ENCODE results near the gene KLC3. TPM values are rescaled to one million over a fixed set of nuclear protein-coding genes. Genes with fewer than 3 reads are reported as not detected.

Gene KLC3
- total and polyA plus RNA-seq, 2 of the 8 experiments (the other 6 are each of a cell fraction or from before 2014, with no cell fraction given): 1.3 to 2.8 TPM

GRCh38 chr19:45363861-45364459 lies 23.4 kb downstream of the KLC3 start (continued):
- TF ChIP-seq CTCF (IDR thresholded peaks at IDR 0.05; ENCODE audit: control extremely low read depth in 1 of 3, insufficient read depth in 1 of 3, low read depth in 1 of 3, low read length in 3 of 3) (no peak), USF2 (IDR thresholded peaks at IDR 0.05; ENCODE audit: low read length) (no peak), CHD2 (IDR thresholded peaks at IDR 0.05; ENCODE audit: low read length) (no peak), BACH1 (IDR thresholded peaks at IDR 0.05; ENCODE audit: low read length) (no peak), E2F6 (IDR thresholded peaks at IDR 0.05) (no peak), SUZ12 (IDR thresholded peaks at IDR 0.05; ENCODE audit: low read length) (no peak)

Measured in H1 (cell line).